ENCODE results near the gene SHD.
"Not testable (repeated sequence)": the region's sequence is repeated elsewhere in the genome, so short reads cannot be mapped to it uniquely, and the experiment has no call there.

The SHD gene

DNA sequence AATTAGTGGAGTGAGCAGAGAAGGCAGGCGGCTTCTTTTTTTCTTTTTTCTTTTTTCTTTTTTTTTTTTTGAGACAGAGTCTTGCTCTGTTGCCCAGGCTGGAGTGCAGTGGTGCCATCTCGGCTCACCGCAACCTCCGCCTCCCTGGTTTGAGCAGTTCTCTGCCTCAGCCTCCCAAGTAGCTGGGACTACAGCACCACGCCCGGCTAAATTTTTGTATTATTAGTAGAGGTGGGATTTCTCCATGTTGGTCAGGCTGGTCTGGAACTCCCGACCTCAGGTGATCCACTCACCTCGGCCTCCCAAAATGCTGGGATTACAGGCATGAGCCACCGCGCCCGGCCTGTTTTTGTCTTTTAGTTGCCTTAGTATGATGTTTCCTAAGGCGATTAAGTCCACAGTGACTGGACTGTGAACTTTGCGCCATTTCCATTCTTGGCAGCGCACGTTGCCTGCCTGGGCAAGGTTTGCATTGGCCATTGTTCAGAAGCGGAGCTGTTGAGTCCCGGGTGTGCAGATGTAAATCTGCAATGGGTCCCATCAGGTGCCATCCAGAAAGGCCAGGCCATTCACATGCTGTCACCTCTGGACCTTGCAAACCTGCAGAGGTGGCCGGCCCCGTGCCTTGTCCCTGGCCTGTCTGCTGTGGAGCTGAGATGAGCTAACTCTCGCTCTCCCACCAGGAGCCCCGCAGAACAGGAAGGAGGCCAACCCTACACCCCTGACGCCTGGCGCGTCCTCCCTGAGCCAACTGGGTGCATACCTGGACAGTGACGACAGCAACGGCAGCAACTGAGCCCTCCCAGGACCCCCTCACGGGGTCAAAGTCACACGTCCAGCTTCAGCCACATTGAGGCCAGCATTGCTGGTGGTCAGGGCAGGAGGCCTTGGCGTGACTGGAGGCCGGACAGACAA lies 10.9 kb upstream of the SHD start:
- no peak for DNase-seq

DNA sequence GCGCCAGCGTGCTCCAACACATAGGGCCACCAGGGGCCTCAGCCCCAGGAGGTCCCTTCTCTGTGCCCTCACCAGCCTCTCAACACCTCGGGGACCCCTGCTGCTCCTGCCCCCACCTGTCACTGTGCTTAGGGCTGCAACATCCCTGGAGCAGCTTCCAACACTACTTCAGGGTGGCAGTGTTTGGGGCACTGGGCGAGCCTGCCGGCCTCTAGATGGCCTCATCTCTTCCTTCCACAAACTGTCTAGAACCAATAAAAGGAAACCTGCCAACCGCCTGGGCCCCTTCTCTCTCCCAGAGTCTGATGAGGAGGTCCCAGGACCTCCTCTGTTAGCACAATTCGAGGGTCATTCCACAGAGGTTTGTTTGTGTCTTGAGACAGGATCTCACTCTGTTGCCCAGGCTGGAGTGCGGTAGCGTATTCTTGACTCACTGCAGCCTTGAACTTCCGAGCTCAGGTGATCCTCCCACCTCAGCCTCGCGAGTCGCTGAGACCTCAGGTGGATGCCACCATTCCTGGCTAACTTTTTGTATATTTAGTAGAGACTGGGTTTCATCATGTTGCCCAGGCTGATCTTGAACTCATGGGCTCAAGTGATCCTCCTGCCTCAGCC lies 10.1 kb upstream of the SHD start:
- no peak for DNase-seq

DNA sequence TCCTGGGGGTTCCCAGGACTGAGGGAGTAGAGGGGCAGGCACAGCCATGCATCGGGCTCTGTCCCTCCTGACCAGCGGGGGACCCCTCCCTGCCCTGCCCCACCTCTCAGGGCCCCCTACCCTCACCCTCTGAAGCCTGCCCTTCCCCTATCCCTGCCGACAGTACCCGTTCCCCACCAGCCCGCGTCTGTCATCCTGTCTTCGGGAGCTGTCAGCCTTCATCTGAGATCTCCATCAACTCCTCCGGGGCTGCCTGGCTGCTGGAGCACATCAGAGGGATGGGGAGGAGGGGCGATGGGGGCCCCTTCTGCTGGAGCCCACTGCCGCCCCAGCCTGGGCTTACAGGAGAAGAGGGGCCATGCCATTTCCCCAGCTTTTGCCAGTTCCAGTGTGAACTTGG lies 6.2 kb upstream of the SHD start:
- no peak for DNase-seq

DNA sequence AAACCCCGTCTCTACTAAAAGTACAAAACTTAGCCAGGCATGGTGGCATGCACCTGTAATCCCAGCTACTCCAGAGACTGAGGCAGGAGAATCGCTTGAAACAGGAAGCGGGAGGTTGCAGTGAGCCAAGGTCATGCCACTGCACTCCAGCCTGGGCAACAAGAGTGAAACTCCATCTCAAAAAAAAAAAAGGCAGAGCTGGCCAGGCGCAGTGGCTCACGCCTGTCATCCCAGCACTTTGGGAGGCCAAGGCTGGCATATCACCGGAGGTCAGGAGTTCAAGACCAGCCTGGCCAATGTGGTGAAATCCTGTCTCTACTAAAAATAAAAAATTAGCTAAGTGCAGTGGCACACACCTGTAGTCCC lies 4.8 kb upstream of the SHD start:
- not testable (repeated sequence) for DNase-seq

DNA sequence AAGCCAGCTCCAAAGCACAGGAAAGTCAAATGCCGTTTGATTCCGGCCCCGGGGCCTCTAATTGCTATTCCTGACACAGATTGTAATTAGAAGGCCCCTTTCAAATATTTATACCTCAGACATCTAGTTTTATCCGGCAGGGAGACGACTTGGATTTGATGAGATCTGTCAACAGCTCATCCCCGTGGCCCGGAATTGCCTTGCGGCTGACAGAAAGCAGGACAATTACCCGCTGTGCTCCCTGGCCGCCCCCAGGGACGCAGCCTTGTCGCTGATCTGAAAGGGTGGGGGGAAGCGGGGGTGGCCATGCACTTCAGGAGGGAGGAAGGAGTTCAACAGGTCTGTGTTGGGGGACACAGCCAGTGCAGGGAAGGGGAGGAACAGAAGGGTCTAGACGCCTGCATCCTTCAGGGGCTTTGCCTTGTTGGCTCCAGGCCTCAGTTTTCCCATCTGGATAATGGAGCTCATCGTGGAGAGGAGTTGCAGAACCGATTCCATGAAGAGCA lies 1.8 kb upstream of the SHD start:
- DNase-seq, result no peak

DNA sequence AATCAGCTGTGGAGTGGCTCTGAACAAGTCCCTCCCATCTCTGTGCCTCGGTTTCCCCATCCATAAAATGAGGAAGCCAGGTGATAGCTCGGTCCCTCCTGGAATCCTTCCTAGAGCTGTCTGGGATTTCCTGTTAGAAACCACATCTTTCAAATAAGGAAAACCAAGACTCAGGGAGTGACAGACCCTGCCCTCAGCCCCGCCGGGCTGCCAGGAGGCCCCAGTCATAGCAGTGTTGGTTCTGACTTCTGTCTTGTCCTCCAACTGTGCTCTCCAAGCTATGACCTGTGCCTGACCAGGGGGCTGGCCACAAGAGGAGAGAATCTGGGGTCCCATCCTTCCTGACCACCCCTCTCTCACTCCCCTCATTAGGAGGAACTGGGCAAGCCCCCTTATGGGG lies 1.1 kb upstream of the SHD start:
- no peak for DNase-seq

DNA sequence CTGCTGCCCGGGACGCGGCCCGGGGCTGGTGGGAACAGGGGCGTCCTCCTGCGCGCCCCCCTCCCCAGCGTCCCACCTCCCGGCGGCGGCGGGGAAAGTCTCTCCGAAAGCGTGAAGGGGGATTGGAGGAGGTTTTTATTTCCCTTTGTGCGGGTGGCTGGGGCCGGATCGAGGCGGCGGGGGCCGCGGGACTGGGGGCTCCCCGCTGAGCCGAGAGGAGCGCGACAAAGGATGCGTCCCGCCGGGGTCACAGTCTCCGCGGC lies 132 bp downstream of the SHD start:
- peak; percentile 37 for DNase-seq

DNA sequence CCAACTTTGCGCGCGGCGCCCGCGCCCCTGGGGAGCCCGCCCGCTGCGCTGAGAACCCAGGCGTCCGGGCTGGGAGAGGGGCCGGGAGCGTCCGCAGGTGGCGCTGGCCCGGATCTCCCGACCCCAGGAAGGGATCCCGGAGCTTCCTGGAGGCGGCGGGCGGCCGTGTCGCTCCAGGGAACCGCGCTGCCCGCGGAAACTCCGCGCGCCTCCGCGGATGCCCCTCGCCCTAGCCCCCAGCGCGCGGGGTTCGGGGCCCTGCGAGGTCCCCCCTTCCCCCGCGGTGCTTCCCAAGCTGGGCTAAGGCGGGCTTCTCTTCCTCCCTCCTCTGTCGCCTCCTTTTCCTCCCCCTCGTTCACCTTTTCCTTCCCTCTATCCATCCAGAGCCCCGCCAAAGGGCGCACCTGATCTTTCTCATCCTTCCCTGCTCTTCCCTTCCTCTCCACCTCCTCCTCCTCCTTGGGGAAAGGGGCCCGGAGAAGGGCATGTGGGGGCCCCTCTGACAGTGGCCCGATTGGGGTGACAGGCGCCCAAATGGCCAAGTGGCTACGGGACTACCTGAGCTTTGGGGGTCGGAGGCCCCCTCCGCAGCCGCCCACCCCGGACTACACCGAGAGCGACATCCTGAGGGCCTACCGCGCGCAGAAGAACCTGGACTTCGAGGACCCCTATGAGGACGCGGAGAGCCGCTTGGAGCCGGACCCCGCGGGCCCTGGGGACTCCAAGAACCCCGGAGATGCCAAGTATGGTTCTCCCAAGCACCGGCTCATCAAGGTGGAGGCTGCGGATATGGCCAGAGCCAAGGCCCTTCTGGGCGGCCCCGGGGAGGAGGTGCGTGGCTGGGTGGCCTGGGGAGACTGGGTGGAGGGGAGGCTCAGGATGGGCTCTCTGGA lies 710 bp downstream of the SHD start:
- DNase-seq, result no peak

DNA sequence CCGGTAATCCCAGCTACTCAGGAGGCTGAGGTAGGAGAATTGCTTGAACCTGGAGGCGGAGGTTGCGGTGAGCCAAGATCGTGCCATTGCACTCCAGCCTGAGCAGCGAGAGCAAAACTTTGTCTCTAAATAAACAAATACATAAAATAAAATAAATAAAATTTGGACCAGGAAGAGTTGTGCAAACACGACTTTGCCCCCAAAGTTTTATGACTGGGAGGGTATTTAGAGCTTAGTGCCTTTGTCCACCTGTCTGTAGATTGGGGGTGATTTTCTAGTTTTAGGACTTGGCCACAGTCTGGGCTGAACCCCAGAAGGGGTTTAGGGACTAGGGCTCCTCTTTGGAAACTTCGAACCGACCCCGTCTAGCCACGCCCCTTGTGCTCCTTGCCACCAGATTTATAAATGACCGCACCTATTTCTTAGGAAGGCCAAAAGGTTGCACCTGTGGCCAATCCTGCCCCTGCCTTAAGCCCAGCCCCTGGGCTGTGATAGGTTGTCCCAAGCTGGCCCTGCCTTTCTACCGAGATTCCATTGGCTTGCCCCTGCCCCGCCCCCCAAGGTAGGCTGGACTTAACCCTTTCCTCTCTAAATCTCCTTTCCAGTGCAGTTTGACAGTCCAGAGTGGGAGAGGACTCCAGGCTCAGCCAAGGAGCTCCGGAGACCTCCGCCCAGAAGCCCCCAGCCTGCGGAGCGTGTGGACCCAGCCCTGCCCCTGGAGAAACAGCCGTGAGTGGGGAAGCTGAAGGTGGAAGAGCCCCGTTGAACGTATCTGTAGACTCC lies 5.3 kb downstream of the SHD start:
- no peak for DNase-seq

DNA sequence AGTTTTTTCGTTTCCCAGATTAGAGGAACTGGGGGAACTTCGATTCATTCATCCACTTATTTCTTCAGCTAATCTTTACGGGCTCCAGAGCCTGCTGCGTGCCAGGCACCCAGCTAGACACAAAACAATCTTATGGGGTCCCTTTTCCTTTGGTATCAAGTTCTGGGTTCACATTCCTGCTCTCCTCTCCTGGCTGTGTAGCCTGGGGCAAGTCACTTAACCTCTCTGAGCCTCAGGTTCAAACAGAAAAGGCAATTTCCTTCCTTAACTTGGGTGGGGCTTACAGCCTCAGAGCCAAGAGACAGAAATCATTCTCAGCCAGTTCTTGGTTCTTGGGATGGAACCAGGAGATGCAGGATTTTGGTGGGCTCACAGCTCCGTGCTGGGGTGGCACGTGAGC lies 5.9 kb downstream of the SHD start:
- DNase-seq, result no peak

DNA sequence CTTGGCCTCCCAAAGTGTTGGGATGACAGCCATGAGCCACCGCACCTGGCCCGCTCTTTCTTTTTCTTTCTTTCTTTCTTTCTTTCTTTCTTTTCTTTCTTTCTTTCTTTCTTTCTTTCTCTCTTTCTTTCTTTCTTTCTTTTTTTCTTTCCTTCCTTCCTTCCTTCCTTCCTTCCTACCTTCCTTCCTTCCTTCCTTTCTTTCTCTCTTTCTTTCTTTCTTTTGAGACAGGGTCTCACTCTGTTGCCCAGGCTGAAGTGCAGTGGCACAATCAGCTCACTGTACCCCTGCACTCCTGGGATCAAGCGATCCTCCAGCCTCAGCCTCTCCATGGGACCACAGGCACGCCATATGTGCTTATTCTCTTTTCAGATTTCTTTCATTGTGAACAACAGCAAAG lies 7.1 kb downstream of the SHD start:
- not testable (repeated sequence) for DNase-seq

DNA sequence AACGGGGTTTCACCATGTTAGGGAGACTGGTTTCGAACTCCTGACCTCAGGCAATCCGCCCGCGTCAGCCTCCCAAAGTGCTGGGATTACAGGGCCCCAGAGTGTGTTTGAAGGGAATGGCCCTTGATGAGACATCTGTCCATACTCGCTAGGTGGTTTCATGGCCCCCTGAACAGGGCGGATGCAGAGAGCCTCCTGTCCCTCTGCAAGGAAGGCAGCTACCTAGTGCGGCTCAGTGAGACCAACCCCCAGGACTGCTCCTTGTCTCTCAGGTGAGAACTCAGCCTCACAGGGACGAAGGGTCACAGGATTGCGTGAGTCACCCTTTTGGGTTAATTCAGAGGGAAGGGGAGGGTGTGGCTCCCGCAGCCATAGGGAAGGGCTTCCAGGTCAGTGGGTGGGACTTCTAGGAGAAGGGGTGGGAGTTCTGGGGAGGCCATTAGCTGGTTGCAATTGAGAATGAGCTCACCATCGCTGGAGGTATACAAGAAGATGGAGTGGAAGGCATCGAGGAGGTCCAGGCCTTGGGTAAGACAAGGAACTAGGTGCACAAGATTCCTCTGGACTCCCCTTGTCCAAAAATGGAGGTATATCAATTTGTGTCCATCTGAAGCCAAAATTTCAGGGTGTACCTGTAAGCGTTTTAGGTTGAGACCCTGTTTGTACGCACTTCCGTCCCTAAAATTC lies 9.2 kb downstream of the SHD start:
- DNase-seq, result no peak

DNA sequence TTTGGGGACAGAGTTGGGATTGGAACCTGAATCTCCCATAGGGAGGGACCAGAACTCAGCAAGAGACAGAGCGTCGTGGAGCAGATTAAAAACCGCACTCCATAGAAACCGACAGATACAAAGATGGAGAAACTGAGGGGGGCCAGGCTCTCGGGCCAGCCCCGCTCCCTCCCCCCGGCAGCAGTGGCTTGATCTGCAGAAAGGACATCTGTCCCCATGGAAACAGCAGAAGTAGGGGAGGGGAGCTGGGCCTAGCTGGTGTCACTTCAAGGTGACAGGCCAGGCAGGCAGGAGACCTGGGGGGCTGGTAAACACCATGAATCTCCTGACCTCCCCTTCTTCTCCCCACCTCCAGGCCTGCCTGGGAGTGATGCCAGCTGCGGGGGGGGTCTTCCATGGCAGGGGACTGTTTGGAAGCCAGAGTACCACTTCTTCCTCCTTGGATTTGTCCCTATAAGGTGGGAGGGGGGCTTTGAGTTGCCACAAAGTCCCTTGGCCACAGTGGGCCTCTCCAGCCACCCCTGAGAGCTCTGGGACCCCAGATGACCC lies 12.2 kb downstream of the SHD start:
- no peak for DNase-seq

DNA sequence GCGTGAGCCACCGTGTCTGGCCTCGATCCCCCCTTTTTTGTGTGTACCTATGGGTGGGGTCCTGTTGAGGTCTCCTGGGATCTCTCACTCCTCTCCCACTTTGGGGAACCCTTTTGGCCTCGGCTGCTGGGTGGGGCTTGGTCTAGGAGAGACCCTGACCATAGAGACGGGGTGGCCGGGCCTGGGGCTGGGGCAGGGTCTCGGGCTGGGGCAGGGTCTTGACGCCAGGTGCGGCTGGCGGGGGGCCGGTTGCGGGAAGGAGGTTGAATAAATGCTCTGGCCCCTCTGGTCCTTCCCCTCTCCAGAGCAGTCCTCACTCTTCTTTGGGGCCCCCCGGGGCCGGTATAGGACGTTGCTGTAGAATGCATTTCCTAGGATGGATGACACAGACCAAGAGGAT lies 13.4 kb downstream of the SHD start:
- DNase-seq, result no peak

DNA sequence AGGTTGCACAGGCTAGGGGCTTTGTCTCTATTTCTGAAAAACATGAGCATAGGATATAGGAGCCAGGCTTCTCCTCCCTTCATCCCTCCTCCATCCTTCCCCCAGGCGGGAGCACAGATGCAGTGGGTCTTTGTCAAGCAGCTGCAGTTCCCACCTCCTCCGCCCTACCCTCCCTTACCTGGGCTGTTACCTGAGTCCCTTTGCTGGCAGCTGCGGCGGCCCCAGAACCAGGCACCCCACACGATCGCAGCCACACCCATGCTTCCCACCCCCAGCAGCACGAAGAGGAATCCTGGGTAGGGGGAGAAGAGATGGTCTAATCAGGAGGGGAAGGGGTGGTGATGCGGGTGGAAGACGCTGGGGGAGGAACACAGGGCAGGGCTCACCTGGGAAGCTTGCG lies 15.3 kb downstream of the SHD start:
- peak; percentile 86 for DNase-seq

DNA sequence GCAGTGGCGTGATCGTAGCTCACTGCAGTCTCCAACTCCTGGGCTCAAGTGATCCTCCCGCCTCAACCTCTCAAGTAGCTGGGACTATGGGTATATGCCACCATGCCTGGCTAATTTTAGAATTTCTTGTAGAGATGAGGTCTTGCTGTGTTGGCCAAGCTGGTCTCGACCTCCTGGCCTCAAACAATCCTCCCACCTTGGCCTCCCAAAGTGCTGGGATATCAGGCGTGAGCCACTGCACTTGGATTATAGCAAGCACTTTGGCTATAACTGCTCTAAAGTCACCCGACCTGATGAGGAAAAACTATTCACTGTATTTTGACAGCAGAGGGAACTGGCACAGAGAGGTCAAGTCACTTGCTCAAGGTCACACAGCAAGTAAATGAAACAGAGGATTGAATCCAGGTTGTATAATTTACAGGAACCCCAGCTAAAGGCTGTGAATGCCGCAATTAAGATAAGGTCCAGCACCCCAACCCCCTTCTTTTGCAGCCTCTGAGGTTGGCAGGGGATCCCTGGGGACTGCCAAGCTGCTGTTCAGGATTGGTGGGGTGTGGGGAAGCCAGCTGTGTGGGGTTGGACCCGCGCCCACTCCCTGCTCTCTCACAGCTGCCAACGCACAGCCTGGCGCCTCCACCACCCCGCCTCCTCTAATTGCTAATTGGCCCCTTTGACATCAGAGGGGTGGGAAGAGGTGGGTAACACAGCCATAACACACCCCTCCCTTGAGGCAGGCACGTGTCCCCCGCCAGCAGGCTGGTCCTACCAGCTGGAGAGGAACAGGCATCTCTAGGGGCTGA lies 17.1 kb downstream of the SHD start:
- peak; percentile 100 for DNase-seq

DNA sequence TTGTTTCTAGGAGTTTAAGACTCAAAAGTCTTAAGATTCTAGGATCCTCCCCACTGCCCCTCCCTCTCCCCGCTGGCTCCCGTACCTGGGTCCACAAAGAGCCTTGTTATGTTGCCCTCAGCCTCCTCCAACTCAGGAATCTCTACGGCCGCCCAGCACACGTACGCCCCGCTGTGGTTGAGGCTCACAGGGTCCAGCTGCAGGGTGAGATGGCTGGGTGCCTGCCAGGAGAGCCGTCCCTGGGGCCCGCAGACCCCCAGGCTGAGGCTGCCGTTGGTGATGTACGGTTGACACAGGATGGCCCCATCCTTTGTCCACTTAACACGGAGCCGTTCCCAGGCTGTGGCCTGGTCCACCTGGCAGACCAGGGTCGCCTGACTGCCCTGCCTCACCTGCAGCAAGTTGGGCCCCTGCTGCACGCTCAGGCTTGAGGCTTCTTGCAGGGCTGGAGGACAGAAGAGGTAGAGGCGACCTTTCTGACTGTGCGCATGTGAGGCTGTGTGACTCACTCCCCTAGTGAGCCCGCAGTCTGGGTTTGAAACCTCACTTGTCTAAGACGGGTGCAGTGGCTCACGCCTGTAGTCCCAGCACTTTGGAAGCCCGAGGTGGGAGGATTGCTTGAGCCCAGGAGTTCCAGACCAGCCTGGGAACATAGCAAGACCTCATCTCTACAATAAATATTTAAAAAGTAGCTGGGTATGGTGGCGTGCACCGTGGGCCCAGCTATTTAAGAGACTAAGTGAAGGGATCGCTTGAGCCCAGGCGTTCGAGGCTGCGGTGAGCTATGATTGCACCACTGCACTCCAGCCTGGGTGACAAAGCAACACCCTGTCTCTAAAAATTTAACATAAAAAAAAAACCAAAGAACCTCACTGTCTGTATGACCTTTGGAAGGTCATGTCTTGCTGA lies 19.1 kb downstream of the SHD start:
- no peak for DNase-seq

DNA sequence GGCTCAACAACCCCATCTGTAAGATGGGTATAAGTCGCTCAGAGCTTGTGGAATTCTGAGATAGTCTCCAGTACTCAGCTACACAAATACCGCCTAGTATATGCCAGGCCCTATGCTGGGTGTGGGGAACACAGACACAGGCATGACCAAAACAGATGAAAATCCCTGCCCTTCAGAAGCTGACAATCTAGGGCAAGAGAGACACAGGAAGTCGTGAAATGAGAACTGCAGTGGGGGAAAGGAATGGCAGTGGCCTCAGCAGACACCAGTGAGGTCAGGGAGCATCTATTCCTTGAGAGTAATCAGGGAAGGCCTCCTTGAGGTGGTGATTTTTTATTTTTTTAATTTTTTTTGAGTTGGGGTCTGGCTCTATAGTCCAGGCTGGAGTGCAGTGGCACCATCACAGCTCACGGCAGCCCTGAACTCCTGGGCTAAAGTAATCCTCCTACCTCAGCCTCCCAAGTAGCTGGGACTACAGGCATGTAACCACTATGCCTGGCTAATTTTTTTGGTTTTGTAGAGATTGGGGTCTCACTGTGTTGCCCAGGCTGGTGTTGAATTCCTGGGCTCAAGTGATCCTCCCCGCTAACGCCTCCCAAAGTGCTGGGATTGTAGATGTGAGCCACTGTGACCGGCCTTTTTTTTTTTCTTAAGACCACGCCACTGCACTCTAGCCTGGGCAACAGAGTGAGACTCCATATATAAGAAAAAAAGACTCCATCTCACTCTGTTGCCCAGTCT lies 19.9 kb downstream of the SHD start:
- no peak for DNase-seq

DNA sequence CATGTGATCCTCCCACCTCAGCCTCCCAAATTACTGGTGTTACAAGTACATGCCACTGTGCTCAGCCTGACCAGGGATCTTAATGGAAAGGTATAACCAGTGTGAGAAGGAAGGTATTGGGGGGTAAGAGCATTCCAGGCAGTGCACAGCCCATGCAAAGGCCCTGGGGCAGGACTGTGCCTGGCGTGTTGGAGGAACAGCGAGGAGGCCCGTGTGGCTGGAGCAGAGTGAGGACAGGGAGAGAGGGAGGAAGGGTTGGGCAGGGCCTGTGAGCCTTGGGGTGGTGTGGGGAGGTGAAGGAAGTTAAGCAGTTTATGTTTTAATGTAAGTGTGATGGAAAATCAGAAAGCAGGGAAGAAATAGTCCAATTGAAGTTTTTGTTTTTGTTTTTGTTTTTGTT lies 21.5 kb downstream of the SHD start:
- no peak for DNase-seq

Data from NCI-H2171 (cell line).